Tibial artery (tissue), 4 donors: Measurements from ENCODE around the gene VSNL1.

Experiments
- DNase-seq, 2 donors: peaks; one replicate each; pipeline ENCODE4 v3.0.0-alpha.2; 2019
- H3K27ac ChIP-seq, 2 donors: fragments of 200-600 bp; sonication (generic) in 1 of 2; 1 replicate in 1 of 2; 2 replicates in 1 of 2; pipeline ENCODE4 v1.5.1; 2018 to 2019; ENCODE audit warnings: mild to moderate bottlenecking in 1 of 2
- H3K27me3 ChIP-seq, 2 donors: fragments of 200-600 bp; sonication (generic) in 1 of 2; one replicate each; pipeline versions ENCODE4 v1.5.1 to v1.6.0; 2016 to 2019
- H3K36me3 ChIP-seq, 3 donors: fragments of 200-600 bp; sonication (generic) in 2 of 3; one replicate each; pipeline ENCODE4 v1.5.1; 2016 to 2019; ENCODE audit warnings: mild to moderate bottlenecking in 2 of 3
- H3K4me1 ChIP-seq, 4 donors: fragments of 200-600 bp; sonication (generic) in 2 of 4; 1 replicate in 3 of 4; 2 replicates in 1 of 4; pipeline ENCODE4 v1.5.1; 2016 to 2019
- H3K4me3 ChIP-seq, 2 donors: fragments of 200-600 bp; sonication (generic) in 1 of 2; 1 replicate in 1 of 2; 2 replicates in 1 of 2; pipeline ENCODE4 v1.5.1; 2018 to 2019; ENCODE audit warnings: mild to moderate bottlenecking in 2 of 2
- H3K9me3 ChIP-seq, 3 donors: fragments of 200-600 bp; sonication (generic) in 1 of 3; one replicate each; pipeline ENCODE4 v1.5.1; 2016 to 2019
- CTCF ChIP-seq, 2 experiments: fragments of 200-600 bp in 1 of 2; fragments of 450-650 bp in 1 of 2; IDR thresholded peaks; one replicate each; pipeline ENCODE4 v1.5.1; 2017 to 2019; ENCODE audit warnings: antibody characterized with exemption in 2 of 2, mild to moderate bottlenecking in 1 of 2, moderate library complexity in 1 of 2
- intact Hi-C: fragments of 100-400 bp; cut with DNase I; formaldehyde crosslinking; loops from one replicate; pipeline ENCODE4 v1.15.0; 2023; ENCODE audit warnings: low total_unique reads

VSNL1 gene

GRCh38 chr2:17590342-17590911 is 49.9 kb downstream of the VSNL1 start:
- Histone ChIP-seq H3K27me3 (no peaks in the 10 kb centered on the region), H3K36me3 (no peaks in the 10 kb centered on the region), H3K27ac (no peak overlapping the region), H3K4me1 (peaks cover 0 to 14% (median 4%) of the 10 kb centered on the region in 4 donors), H3K9me3 (no peaks in the 10 kb centered on the region), H3K4me3 (no peak overlapping the region)
- intact Hi-C loops, result no loop called here
- no peak for DNase-seq
- TF ChIP-seq CTCF (IDR thresholded peaks at IDR 0.05), result no peak

GRCh38 chr2:17591846-17592245 is 51.4 kb downstream of the VSNL1 start:
- peaks cover 0 to 14% (median 4%) of the 10 kb centered on the region in 4 donors for H3K4me1 ChIP-seq
- no peak for DNase-seq
- H3K27me3 ChIP-seq, result no peaks in the 10 kb centered on the region
- no peak overlapping the region for H3K4me3 ChIP-seq
- no peak overlapping the region for H3K27ac ChIP-seq
- no peak for TF ChIP-seq CTCF (IDR thresholded peaks at IDR 0.05)
- intact Hi-C loops, result no loop called here
- H3K9me3 ChIP-seq, result no peaks in the 10 kb centered on the region
- H3K36me3 ChIP-seq, result no peaks in the 10 kb centered on the region

- intact Hi-C loops, result no loop called here
- H3K36me3 ChIP-seq, result no peaks in the 10 kb centered on the region
- H3K4me1 ChIP-seq, result peaks cover 0 to 14% (median 4%) of the 10 kb centered on the region in 4 donors
- H3K9me3 ChIP-seq, result no peaks in the 10 kb centered on the region
- no peak overlapping the region for H3K27ac ChIP-seq
- no peak for TF ChIP-seq CTCF (IDR thresholded peaks at IDR 0.05)
- DNase-seq, result no peak
- no peak overlapping the region for H3K4me3 ChIP-seq
- no peaks in the 10 kb centered on the region for H3K27me3 ChIP-seq
These were observed 52.4 kb downstream of the VSNL1 start for GRCh38 chr2:17592731-17593409.

- intact Hi-C loops, result no loop called here
- H3K27ac ChIP-seq, result no peak overlapping the region
- no peak for TF ChIP-seq CTCF (IDR thresholded peaks at IDR 0.05)
- DNase-seq, result no peak
- H3K4me3 ChIP-seq, result no peak overlapping the region
- no peaks in the 10 kb centered on the region for H3K9me3 ChIP-seq
- peaks cover 0 to 14% (median 4%) of the 10 kb centered on the region in 4 donors for H3K4me1 ChIP-seq
- H3K36me3 ChIP-seq, result no peaks in the 10 kb centered on the region
- no peaks in the 10 kb centered on the region for H3K27me3 ChIP-seq
These were observed 52.9 kb downstream of the VSNL1 start for GRCh38 chr2:17593445-17593840.

- intact Hi-C loops, result no loop called here
- H3K36me3 ChIP-seq, result no peaks in the 10 kb centered on the region
- TF ChIP-seq CTCF (IDR thresholded peaks at IDR 0.05), result no peak
- no peak for DNase-seq
- no peak overlapping the region for H3K27ac ChIP-seq
- H3K27me3 ChIP-seq, result no peaks in the 10 kb centered on the region
- H3K4me1 ChIP-seq, result peaks cover 0 to 14% (median 4%) of the 10 kb centered on the region in 4 donors
- H3K9me3 ChIP-seq, result no peaks in the 10 kb centered on the region
- no peak overlapping the region for H3K4me3 ChIP-seq
These were observed 53.5 kb downstream of the VSNL1 start for GRCh38 chr2:17593841-17594491.
